Activated CD4-positive, alpha-beta T cell treated with anti-CD3 and anti-CD28 coated beads for 36 hours (primary cell): ENCODE measurements around the gene RASA3. TPM values are rescaled to one million over a fixed set of nuclear protein-coding genes. Genes with fewer than 3 reads are reported as not detected.
A peak's percentile ranks its signal among the peaks of the same experiment; 100 is the strongest.

ENCODE experiments used
- ATAC-seq: fragments of 200-7000 bp; cut with Tn5 transposase; one replicate; pipeline ENCODE4 v1.10.0; 2021; ENCODE audit warnings: mild to moderate bottlenecking, moderate library complexity
- CTCF ChIA-PET: fragments of 350-600 bp; sonication (Branson Sonifier 250); formaldehyde crosslinking; loops from one replicate; lab custom pipeline; 2021; ENCODE audit warnings: antibody characterized with exemption; lab: Charles Lee
- POLR2A ChIA-PET: fragments of 350-600 bp; sonication (Branson Sonifier 250); formaldehyde crosslinking; loops from one replicate; lab custom pipeline; 2021; ENCODE audit warnings: antibody characterized with exemption, inconsistent platforms; lab: Charles Lee
- DNase-seq: peaks from one replicate; pipeline ENCODE4 v3.0.0-alpha.2; 2020
- H3K27ac Mint-ChIP-seq: one replicate; pipeline ENCODE4 v1.8.0; 2021; ENCODE audit warnings: mixed read lengths
- H3K27me3 Mint-ChIP-seq: one replicate; pipeline ENCODE4 v1.8.0; 2021; ENCODE audit warnings: mixed read lengths
- H3K36me3 Mint-ChIP-seq: one replicate; pipeline ENCODE4 v1.8.0; 2021; ENCODE audit warnings: low read depth, mixed read lengths
- H3K4me1 Mint-ChIP-seq: one replicate; pipeline ENCODE4 v1.8.0; 2021; ENCODE audit warnings: mixed read lengths
- H3K4me3 Mint-ChIP-seq: one replicate; pipeline ENCODE4 v1.8.0; 2021; ENCODE audit warnings: mild to moderate bottlenecking, moderate library complexity, mixed read lengths
- H3K9me3 Mint-ChIP-seq: one replicate; pipeline ENCODE4 v1.8.0; 2021; ENCODE audit warnings: low read depth, mixed read lengths
- intact Hi-C, 2 experiments: fragments of 100-400 bp; cut with DNase I in 1 of 2; cut with micrococcal nuclease in 1 of 2; formaldehyde crosslinking; loops; one replicate each; pipeline versions ENCODE4 v1.14.2 to v1.15.1; 2022 to 2024; cut with DNase I, micrococcal nuclease
- total RNA-seq, 2 experiments: library from RNA; stranded (reverse); gene quantifications; one replicate each; pipeline ENCODE4 v1.2.3, GENCODE V29; 2021

RASA3 gene
- total RNA-seq, 2 experiments from 2014 or later, result 33.0 to 34.7 TPM

- Mint-ChIP-seq H3K36me3 (peaks cover 28% of the 10 kb centered on the region), H3K27me3 (no peaks in the 10 kb centered on the region), H3K9me3 (no peaks in the 10 kb centered on the region), H3K4me1 (peaks cover 57% of the 10 kb centered on the region), H3K27ac (no peak overlapping the region), H3K4me3 (no peak overlapping the region)
- intact Hi-C loops, result no loop called here
- DNase-seq, result no peak
- ATAC-seq, result no peak
- ChIA-PET CTCF (interaction anchor here (1.4 kb wide), 1 partner anchor 64 kb away, joined by 4 read pairs; no protein-coding TSS in a partner anchor), POLR2A (no interaction called here)
These were observed 85.9 kb downstream of the RASA3 start for GRCh38 chr13:114046431-114046975.

- H3K9me3 Mint-ChIP-seq, result no peaks in the 10 kb centered on the region
- POLR2A ChIA-PET, result no interaction called here
- intact Hi-C loops, result no loop called here
- H3K27me3 Mint-ChIP-seq, result no peaks in the 10 kb centered on the region
- H3K4me1 Mint-ChIP-seq, result peaks cover 57% of the 10 kb centered on the region
- H3K36me3 Mint-ChIP-seq, result peaks cover 28% of the 10 kb centered on the region
- ATAC-seq (no peak), DNase-seq (no peak)
- CTCF ChIA-PET, result no interaction called here
- H3K27ac Mint-ChIP-seq, result peak overlapping the region; percentile 69
- H3K4me3 Mint-ChIP-seq, result no peak overlapping the region
These were observed 87.2 kb downstream of the RASA3 start for GRCh38 chr13:114045113-114045735.

- H3K36me3 Mint-ChIP-seq, result peaks cover 28% of the 10 kb centered on the region
- H3K9me3 Mint-ChIP-seq, result no peaks in the 10 kb centered on the region
- peaks cover 52% of the 10 kb centered on the region for H3K4me1 Mint-ChIP-seq
- H3K27me3 Mint-ChIP-seq, result no peaks in the 10 kb centered on the region
- intact Hi-C loops, result no loop called here
- H3K27ac Mint-ChIP-seq, result peak overlapping the region; percentile 69
- H3K4me3 Mint-ChIP-seq, result no peak overlapping the region
- ATAC-seq (no peak), DNase-seq (no peak)
- POLR2A ChIA-PET, result no interaction called here
- CTCF ChIA-PET, result no interaction called here
These were observed 87.9 kb downstream of the RASA3 start for GRCh38 chr13:114044486-114044885.

GRCh38 chr13:114043421-114044053 is 88.9 kb downstream of the RASA3 start:
- DNase-seq (no peak), ATAC-seq (no peak)
- POLR2A ChIA-PET, result no interaction called here
- no peak overlapping the region for H3K4me3 Mint-ChIP-seq
- CTCF ChIA-PET, result no interaction called here
- no peaks in the 10 kb centered on the region for H3K9me3 Mint-ChIP-seq
- H3K4me1 Mint-ChIP-seq, result peaks cover 45% of the 10 kb centered on the region
- H3K36me3 Mint-ChIP-seq, result peaks cover 24% of the 10 kb centered on the region
- intact Hi-C loops, result no loop called here
- no peaks in the 10 kb centered on the region for H3K27me3 Mint-ChIP-seq
- peak overlapping the region; percentile 81 for H3K27ac Mint-ChIP-seq

GRCh38 chr13:114042066-114042815 is 90.2 kb downstream of the RASA3 start:
- no peaks in the 10 kb centered on the region for H3K27me3 Mint-ChIP-seq
- ChIA-PET CTCF (no interaction called here), POLR2A (no interaction called here)
- no peak for DNase-seq
- no peak overlapping the region for H3K4me3 Mint-ChIP-seq
- H3K9me3 Mint-ChIP-seq, result no peaks in the 10 kb centered on the region
- no peak overlapping the region for H3K27ac Mint-ChIP-seq
- H3K4me1 Mint-ChIP-seq, result peaks cover 34% of the 10 kb centered on the region
- ATAC-seq, result no peak
- intact Hi-C loops, result no loop called here
- H3K36me3 Mint-ChIP-seq, result peaks cover 27% of the 10 kb centered on the region

- ATAC-seq, result no peak
- DNase-seq, result no peak
- H3K27ac Mint-ChIP-seq, result no peak overlapping the region
- intact Hi-C loops, result no loop called here
- ChIA-PET POLR2A (no interaction called here), CTCF (no interaction called here)
- no peaks in the 10 kb centered on the region for H3K9me3 Mint-ChIP-seq
- no peaks in the 10 kb centered on the region for H3K27me3 Mint-ChIP-seq
- H3K4me1 Mint-ChIP-seq, result peaks cover 27% of the 10 kb centered on the region
- no peak overlapping the region for H3K4me3 Mint-ChIP-seq
- H3K36me3 Mint-ChIP-seq, result peaks cover 31% of the 10 kb centered on the region
These were observed 90.9 kb downstream of the RASA3 start for GRCh38 chr13:114041493-114041892.

- Mint-ChIP-seq H3K36me3 (peaks cover 29% of the 10 kb centered on the region), H3K27me3 (no peaks in the 10 kb centered on the region), H3K4me1 (peaks cover 10% of the 10 kb centered on the region), H3K4me3 (no peak overlapping the region), H3K27ac (no peak overlapping the region), H3K9me3 (no peaks in the 10 kb centered on the region)
- DNase-seq (no peak), ATAC-seq (no peak)
- ChIA-PET POLR2A (no interaction called here), CTCF (interaction anchor here (1.0 kb wide), 1 partner anchor 188 kb away, joined by 3 read pairs; no protein-coding TSS in a partner anchor)
- intact Hi-C loops, result no loop called here
These were observed 92.8 kb downstream of the RASA3 start for GRCh38 chr13:114039471-114040141.

- no peak overlapping the region for H3K27ac Mint-ChIP-seq
- CTCF ChIA-PET, result interaction anchor here (1.0 kb wide), 1 partner anchor 189 kb away, joined by 3 read pairs; no protein-coding TSS in a partner anchor
- no peaks in the 10 kb centered on the region for H3K9me3 Mint-ChIP-seq
- no peak overlapping the region for H3K4me3 Mint-ChIP-seq
- H3K4me1 Mint-ChIP-seq, result peaks cover 9% of the 10 kb centered on the region
- POLR2A ChIA-PET, result no interaction called here
- no peaks in the 10 kb centered on the region for H3K27me3 Mint-ChIP-seq
- peaks cover 27% of the 10 kb centered on the region for H3K36me3 Mint-ChIP-seq
- ATAC-seq (no peak), DNase-seq (no peak)
- intact Hi-C loops, result no loop called here
These were observed 93.5 kb downstream of the RASA3 start for GRCh38 chr13:114038900-114039299.

GRCh38 chr13:114038211-114038613 is 94.2 kb downstream of the RASA3 start:
- H3K27ac Mint-ChIP-seq, result no peak overlapping the region
- CTCF ChIA-PET, result no interaction called here
- no peak overlapping the region for H3K4me3 Mint-ChIP-seq
- intact Hi-C loops, result no loop called here
- H3K36me3 Mint-ChIP-seq, result peaks cover 25% of the 10 kb centered on the region
- ATAC-seq (no peak), DNase-seq (no peak)
- POLR2A ChIA-PET, result no interaction called here
- peaks cover 6% of the 10 kb centered on the region for H3K4me1 Mint-ChIP-seq
- no peaks in the 10 kb centered on the region for H3K9me3 Mint-ChIP-seq
- H3K27me3 Mint-ChIP-seq, result no peaks in the 10 kb centered on the region

GRCh38 chr13:114037674-114038073 is 94.7 kb downstream of the RASA3 start:
- H3K27me3 Mint-ChIP-seq, result no peaks in the 10 kb centered on the region
- DNase-seq (no peak), ATAC-seq (no peak)
- no peaks in the 10 kb centered on the region for H3K9me3 Mint-ChIP-seq
- H3K4me1 Mint-ChIP-seq, result peaks cover 2% of the 10 kb centered on the region
- no peak overlapping the region for H3K4me3 Mint-ChIP-seq
- ChIA-PET CTCF (no interaction called here), POLR2A (no interaction called here)
- intact Hi-C loops, result no loop called here
- peaks cover 20% of the 10 kb centered on the region for H3K36me3 Mint-ChIP-seq
- H3K27ac Mint-ChIP-seq, result no peak overlapping the region
